HG02852 (cell line): ENCODE measurements around the gene ZNF565.
A peak's percentile ranks its signal among the peaks of the same experiment; 100 is the strongest.
"Not testable (repeated sequence)": the region's sequence is repeated elsewhere in the genome, so short reads cannot be mapped to it uniquely, and the experiment has no call there.

Source experiments
- ATAC-seq: cut with Tn5 transposase; IDR thresholded peaks from one replicate; pipeline ENCODE4 v1.9.1; 2021; ENCODE audit warnings: mild to moderate bottlenecking, moderate library complexity; ENCODE audit not compliant: unreplicated experiment

Gene ZNF565

GRCh38 chr19:36152019-36152351, 62.5 kb downstream of the ZNF565 start:
- ATAC-seq, result no peak

GRCh38 chr19:36151144-36152018, 63.1 kb downstream of the ZNF565 start:
- ATAC-seq, result no peak

GRCh38 chr19:36150586-36150985, 63.9 kb downstream of the ZNF565 start:
- ATAC-seq, result no peak

GRCh38 chr19:36149673-36150406, 64.6 kb downstream of the ZNF565 start:
- ATAC-seq, result no peak

- no peak for ATAC-seq
These were observed 69.8 kb downstream of the ZNF565 start for GRCh38 chr19:36144624-36145023.

- ATAC-seq, result no peak
These were observed 72.0 kb downstream of the ZNF565 start for GRCh38 chr19:36142496-36142895.

GRCh38 chr19:36142046-36142445, 72.4 kb downstream of the ZNF565 start:
- ATAC-seq, result no peak

- peak; percentile 47 for ATAC-seq
These were observed 73.2 kb downstream of the ZNF565 start for GRCh38 chr19:36141039-36141927.

GRCh38 chr19:36140304-36141038, 74.0 kb downstream of the ZNF565 start:
- no peak for ATAC-seq

GRCh38 chr19:36139473-36140303, 74.8 kb downstream of the ZNF565 start, which contains the start of gene CAPNS1:
Gene CAPNS1, plus strand, starts transcription at chr19:36140066. Its CDS starts 946 bp downstream, at chr19:36141012.
- ATAC-seq, result peak; percentile 80

GRCh38 chr19:36139120-36139472, 75.4 kb downstream of the ZNF565 start:
- no peak for ATAC-seq

GRCh38 chr19:36136964-36137686, 77.3 kb downstream of the ZNF565 start:
- no peak for ATAC-seq

GRCh38 chr19:36134867-36135266, 79.6 kb downstream of the ZNF565 start:
- ATAC-seq, result not testable (repeated sequence)
